HG03354 (cell line): ENCODE results near the gene GRPR.
"Not testable (repeated sequence)": the region's sequence is repeated elsewhere in the genome, so short reads cannot be mapped to it uniquely, and the experiment has no call there.

Experiments
- ATAC-seq: cut with Tn5 transposase; IDR thresholded peaks from one replicate; pipeline ENCODE4 v1.9.1; 2021; ENCODE audit warnings: mild to moderate bottlenecking; ENCODE audit not compliant: unreplicated experiment, poor library complexity, severe bottlenecking

Gene GRPR

DNA sequence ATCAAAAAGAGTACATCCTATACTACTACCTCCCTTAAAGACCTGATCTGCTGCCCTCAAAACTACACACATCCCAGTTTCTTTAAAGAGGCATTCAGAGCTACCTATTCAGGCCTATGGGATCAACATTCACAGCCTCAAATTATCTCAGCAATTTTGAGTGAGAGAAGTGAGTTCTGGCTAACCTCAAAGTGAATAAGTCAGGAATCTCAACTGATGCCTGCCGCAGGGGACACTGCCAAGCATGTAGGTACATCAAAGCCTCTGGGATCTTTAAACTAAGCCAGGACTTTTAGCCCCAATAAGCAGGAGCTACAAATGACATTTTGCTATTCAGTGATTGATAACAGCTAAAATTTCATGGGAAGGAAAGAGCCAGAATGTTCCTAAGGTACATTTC, 11.6 kb downstream of the GRPR start:
- ATAC-seq: no peak

- ATAC-seq: no peak
Observed at GRCh38 chrX:16136080-16136479, 12.7 kb downstream of the GRPR start.

GRCh38 chrX:16137416-16138107, 14.2 kb downstream of the GRPR start:
- ATAC-seq: peak; percentile 82

GRCh38 chrX:16138108-16138427, 14.7 kb downstream of the GRPR start:
- ATAC-seq: peak; percentile 53

DNA sequence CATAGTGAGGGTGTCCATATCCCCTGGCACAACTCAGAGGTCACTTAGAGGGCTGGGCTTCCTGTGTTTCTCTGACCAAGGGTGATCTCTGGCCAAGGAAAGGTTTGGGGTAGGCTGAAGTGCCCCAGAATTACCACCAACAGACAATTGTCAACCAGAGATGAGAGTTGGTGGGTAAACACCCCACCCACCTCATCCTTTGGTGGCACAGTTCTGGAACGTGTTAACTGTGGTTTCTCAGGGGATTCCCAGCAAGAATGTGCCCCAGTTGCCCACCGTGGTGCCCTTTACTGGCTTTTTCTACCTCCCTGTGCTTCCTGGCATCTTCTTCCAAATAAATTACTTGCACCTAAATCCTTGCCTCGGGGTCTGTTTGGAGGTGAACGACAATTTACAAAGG, 17.1 kb downstream of the GRPR start:
- ATAC-seq: no peak

GRCh38 chrX:16140983-16141382, 17.6 kb downstream of the GRPR start:
- no peak for ATAC-seq

- ATAC-seq: no peak
Observed at GRCh38 chrX:16141422-16142245, 18.3 kb downstream of the GRPR start.

- ATAC-seq: no peak
Observed at GRCh38 chrX:16142246-16142558, 18.8 kb downstream of the GRPR start.

GRCh38 chrX:16143968-16144367, 20.6 kb downstream of the GRPR start:
- no peak for ATAC-seq

DNA sequence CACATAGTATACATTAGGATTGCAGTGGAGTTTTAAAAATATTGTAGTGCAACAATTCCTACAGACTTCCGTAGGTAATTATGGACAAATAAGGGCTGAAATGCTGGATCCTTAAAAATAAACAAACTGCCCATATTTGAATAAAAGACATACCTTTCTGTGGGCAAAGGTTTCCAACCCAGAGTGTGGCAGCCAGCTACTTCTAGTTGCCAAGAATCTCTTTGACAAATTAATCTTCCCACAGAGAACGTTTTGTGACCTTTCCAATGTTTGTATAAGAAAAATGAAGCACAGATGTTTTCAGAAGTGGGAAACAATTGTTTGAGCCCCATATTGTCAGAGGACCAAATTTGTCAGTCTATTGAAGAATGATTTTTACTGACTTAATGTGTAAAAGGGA, 21.1 kb downstream of the GRPR start:
- ATAC-seq: no peak

GRCh38 chrX:16145093-16145492, 21.7 kb downstream of the GRPR start:
- not testable (repeated sequence) for ATAC-seq

DNA sequence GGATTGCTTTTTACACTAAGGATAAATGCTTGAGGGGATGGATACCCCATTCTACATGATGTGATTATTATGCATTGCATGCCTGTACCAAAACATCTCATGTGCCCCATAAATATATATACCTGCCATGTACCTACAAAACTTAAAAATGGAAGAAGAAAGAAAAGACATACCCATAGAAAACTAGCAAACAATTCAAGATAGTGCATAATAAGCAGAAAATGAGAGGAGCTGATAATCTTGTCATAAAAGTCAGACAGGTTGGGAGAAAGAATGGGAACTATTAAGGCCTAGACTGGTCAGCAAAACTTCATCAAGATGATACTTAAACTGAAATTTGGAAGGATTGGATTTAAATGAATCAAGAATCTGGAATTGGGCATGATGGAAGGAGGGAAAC, 22.3 kb downstream of the GRPR start:
- ATAC-seq: no peak

DNA sequence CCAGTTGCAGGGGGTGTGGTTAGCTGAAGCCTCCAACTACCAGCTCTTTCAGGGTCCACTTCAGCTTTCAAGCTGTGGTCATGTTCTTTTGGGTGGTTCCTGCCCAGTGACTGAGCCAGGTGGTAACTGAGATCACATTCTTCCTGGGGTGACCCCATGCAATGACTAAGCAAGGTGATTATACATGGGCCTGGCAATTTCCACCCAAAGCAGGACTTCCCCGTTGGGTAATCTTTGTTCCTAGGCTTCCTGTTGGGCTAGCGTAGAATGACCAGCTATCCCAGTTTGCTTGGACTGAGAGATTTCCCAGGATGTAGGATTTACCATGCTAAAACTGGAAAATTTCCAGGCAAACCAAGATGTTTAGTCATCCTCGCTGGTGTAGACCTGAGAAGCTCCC, 25.5 kb downstream of the GRPR start:
- ATAC-seq: no peak

GRCh38 chrX:16155581-16156096, 32.3 kb downstream of the GRPR start:
- no peak for ATAC-seq

DNA sequence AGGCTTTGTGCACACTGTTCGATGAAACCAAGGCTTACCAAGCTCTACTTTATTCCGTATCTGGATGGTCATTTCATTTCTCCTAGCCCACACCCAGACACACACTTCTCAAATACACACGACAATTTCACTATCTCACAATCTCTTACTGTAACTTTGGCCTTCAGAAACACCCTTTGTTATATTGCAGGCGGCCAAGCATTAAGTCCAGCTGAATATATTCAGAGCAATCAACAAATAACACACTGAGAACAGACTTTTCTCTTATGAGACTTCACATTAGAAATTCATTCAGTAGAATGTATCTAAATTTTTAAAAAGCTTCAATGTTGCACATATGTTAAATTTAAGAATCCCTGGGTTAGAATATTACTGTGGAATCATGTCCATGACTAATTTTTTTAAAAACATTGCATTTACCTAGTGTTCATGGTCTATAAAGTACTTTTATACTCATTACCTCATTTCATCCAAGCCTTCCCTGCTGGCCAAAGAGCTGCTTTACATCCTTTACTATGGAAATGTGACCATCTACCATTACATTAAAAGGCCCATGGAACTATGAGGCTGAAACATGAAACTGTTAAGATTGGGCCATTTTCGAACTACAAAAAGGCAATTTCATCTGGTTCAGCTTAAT, 33.4 kb downstream of the GRPR start:
- no peak for ATAC-seq

- ATAC-seq: no peak
Observed at GRCh38 chrX:16160729-16161128, 37.4 kb downstream of the GRPR start.

DNA sequence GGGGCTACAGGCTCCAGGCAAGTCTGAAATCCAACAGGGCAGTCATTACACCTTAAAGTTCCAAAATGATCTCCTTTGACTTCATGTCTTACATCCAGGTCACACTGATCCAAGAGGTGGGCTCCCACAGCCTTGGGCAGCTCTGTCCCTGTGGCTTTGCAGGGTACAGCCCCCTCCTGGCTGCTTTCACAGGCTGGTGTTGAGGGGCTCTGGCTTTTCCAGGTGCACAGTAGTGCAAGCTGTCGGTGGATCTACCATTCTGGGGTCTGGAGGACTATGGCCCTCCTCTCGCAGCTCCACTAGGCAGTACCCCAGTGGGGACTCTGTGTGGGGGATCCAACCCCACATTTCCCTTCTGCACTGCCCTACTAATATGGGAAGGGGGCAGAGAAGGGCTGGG, 37.8 kb downstream of the GRPR start:
- not testable (repeated sequence) for ATAC-seq

- ATAC-seq: no peak
Observed at GRCh38 chrX:16162391-16162790, 39.0 kb downstream of the GRPR start.

GRCh38 chrX:16164748-16165147, 41.4 kb downstream of the GRPR start:
- no peak for ATAC-seq

GRCh38 chrX:16167181-16167580, 43.8 kb downstream of the GRPR start, which contains the start of gene MAGEB17:
TSS of gene MAGEB17 (plus strand) at chrX:16167481. CDS start at chrX:16170383, 2,902 bp downstream.
- ATAC-seq: no peak

- no peak for ATAC-seq
Observed at GRCh38 chrX:16171039-16171438, 47.7 kb downstream of the GRPR start.
